NCI-H226 (cell line): ENCODE measurements around the gene LHFPL6.
A peak's percentile ranks its signal among the peaks of the same experiment; 100 is the strongest.

Experiments used
- DNase-seq: peaks from one replicate; pipeline ENCODE4 v3.0.0-alpha.2; 2015

Gene LHFPL6

DNA sequence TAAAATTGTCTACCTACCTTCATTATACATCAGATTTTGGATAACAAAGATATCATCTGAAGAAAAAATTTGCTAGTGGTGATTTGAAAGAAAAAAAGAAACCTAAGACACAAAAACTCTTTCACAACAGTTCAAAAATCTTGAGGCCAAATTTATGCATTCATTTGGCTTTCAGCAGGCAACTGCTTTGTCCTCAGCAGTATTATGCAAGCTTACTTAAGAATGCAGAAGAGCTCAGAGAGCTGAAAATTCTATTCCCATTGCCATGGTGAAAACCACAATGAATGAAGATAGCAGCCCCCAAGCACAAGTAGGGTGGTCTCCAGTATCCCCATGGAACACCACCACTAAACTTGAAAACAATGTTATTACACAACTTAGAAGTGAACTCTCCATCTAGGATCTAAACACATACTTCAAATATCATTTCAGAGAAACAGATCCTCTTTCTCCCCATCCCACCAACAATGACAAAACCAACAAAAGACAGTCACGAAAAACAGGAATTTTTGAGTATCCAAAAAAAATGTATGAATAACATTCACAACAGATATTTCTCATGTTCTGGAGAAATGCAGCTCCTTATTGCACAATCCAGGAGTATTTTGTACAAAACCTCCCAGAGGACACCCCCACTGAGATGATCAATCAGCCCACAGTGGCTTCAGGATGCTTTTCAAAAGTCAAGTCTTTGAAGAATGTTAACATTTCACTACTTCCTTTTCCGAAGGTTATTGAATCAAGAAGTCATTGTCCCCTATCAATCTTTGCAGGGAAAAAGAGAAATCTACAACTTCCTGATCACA, 192.7 kb downstream of the LHFPL6 start:
- peak; percentile 20 for DNase-seq

DNA sequence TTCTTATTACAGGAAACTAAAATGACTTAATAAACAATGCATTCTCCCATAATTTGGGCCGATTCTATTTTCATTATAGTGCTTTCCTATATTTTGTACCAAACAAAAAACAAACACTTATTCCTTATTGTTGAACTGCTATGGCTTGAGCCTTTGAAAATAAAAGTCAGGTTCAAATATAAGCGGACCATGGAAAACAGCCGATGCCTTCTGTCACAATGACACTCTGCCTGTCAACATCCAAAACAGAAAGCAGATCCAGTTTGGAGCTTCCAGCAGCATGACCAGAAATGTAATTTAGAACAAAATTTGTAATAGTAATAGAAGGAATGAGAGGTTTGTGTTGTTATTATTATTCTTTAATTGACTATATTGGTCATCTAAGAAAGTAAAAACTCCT, 194.5 kb downstream of the LHFPL6 start:
- no peak for DNase-seq

DNA sequence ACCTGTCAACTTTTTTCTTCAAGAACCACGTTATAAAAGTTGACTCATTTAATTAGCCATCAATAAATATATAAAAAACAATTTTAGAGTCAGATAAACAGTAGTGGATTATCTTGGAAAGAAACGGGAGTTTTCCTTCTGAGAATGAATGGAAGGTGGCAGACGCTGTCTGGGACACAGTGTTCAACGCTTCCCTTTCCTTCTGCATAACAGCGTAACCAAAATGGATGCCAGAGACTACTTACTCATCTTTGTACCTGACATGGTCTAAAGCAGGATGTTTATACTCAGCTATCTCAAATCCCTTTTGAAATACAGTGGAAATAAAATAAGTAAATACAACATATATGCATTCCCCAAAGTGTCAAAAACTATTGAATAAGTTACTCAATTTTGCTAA, 195.2 kb downstream of the LHFPL6 start:
- DNase-seq: no peak

DNA sequence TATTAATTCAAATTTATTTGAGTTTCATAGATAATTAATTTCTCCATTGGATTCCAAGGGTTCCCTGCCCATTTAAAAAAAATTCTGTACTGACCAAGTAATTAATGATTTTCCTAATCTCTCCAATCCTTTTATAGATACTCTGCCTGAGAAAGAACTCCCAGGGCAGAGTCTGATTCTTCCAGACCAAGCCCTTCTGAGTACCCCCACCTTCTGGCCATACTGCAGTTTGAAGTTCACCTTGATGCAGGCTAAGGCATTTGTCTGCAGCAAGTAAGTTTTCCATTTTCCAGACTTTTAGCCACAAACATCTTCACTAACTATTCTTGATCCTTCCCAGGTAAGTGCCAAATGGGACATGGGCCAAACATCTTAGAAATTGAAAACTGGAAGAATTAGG, 195.9 kb downstream of the LHFPL6 start:
- DNase-seq: no peak

DNA sequence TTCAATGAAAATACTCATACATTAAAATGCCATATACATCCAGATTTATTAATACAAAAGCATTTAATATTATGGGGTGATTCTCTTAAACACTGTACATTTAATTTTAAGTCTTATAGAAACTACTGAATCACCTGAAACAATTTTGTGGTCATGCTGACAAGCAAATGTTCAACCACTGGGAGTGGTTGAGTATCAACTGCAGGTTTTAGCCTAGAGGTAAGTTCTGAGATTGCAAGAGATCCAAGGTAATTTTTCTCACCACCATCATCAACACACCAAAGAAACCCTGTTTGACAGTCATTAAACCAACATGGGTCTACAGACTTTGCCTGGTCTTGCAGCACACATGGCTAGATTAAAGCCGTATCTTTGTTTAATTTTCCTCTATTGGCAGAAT, 196.3 kb downstream of the LHFPL6 start:
- DNase-seq: no peak

DNA sequence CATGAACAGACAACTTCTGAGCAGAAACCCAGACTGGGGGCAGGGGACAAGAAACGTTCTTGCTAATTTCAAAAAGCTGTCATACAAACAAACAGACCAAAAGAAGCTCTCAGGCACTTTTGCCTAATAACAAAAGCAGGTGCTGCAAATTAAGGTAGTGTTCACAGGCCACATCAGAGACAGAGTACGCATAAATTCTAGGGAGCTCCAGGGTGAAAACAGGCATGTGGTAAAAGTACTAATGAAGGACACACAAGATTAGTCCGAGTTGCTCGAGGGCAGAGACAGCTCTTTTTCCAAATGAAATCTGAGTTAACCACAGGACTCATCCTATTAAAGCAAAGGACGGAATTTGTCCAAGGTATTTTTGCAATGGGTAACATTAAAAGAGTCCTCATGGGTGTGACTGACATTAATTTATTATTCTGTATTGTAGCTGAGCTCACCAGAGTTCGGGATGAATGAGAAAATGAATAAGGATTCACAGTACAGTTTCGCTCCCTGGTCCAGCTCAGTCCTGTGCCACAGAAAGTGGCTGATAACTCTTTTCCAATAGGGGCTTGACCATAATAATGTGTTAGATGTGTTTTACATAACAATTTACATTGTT, 197.3 kb downstream of the LHFPL6 start:
- no peak for DNase-seq

DNA sequence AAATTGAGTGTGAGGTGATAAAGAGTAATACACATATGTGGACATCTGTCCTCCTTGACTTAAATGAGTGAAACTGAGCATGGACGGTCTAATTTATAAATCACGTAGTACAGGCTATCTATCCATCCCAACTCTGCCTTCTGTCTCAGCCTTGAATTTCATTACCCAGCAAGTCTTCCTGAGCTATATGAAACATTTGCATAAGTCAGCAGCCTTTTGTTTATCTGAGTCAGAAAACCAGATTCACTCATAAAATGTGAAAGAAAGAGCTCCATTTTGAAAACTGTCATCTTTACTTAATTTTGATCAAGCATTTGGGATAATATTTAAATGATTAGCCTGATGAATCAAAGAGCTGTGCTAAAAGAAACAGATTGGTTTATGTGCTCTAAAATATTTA, 197.9 kb downstream of the LHFPL6 start:
- DNase-seq: no peak

DNA sequence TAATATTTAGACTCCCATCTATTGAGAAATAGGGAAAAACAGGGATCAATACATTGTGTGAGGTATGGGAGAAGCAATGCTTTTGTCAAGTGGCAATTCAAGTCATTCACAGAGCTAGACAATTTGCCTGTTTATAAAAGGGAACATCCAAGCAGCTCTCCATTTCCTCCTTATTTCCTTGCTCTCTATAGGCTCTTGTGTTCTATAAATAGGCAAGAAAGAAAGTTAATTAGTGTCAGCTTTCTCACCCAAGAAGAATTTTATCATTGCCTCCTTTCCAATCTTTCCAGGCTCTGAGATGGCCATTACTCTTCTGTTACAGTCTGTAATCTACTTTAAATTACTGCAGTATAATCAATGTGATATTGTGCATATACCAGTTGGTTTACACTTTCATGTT, 199.9 kb downstream of the LHFPL6 start:
- DNase-seq: no peak

DNA sequence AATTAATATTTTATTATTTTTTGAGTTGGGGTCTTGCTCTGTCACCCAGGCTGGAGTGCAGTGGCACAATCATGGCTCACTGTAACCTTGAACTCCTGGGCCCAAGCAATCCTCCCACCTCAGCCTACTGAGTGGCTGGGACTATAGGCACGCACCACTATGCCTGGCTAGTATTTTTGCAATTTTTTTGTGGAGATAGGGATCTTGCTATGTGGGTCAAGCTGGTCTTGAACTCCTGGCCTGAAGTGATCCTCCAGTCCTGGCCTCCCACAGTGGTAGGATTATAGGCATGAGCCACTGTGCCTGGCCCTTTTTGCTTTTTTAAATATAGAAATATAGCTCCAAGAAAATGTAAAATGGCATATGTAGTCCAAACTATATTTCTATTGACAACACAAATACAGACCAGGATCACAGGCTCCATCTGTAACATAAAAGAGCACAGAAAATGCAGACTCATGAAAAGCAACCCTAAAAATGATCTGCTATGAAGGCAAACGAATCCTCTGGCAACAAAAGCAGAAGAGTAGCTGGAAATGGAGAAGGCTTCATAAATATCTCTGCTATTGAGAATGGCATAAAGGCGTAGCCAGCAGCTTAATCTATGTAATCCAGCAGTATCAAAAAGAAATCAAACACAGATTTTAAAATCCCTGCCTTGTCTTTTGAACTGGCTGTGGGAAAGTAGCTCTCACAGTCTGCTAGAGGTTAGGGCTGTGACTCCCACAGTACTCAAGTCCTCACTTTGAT, 200.6 kb downstream of the LHFPL6 start:
- no peak for DNase-seq

DNA sequence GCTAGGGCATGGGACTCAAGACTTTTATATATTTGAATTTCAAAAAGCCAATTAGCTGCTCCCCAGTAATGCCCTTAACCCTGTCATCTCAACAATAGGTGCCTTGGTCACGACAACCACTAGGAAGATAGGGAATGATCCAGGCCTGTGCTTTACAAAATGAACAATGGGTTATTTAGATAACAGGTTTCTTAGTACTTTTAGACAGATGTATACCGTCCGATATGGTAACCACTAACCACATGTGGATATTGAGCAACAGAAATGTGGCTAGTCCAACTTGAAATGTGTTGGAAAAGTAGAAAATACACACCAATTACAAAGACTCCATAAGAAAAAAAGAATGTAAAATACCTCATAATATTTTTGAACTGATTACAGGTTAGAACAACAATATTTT, 201.2 kb downstream of the LHFPL6 start:
- no peak for DNase-seq

DNA sequence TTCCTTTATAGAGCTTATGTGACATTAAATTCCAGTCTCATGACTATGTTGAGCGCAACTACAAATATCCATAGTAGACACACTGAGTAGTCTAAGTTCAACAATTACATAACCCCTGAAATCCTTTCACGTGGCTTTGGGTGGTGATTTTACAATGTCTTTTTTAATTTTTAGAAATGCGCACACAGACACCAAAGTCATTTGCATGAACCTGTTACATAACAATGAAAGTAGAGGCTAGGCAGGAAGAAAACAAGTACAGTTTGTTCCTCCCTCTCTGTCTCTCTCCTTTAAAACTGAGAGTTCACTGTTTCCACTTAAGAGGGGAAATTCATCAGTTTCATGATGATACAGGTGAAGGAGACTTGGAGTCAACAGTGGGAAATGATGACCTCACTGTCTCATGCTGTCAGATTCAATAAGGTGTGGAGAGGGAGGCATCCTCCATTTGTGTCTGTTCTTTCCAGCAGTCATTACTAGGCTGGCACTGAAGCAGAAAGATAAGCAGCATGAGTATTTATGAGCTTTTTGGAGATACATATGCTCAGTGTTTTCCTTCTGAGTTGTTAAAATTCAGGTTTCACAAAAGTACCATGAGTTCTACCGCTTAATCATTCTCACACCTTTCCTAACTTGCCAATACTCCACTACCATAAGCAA, 201.8 kb downstream of the LHFPL6 start:
- no peak for DNase-seq

DNA sequence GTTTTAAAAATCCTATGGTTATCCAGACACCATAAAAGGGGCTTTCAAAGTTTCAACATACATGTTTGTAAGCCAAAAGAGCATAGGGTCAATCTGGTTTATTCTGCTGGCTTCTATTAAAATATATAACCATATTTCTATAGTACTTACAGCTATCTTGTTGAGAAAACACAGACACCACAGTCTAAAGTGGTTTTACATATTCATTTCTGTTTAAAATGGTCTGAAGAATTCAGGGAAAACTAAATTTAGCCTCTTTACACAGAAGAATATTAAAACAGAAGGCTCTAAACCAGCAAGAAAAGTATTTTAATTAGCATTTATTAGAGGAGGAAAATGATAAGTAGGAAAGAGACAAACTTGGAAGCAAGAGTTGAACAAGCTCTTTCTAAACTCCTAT, 203.9 kb downstream of the LHFPL6 start:
- no peak for DNase-seq

DNA sequence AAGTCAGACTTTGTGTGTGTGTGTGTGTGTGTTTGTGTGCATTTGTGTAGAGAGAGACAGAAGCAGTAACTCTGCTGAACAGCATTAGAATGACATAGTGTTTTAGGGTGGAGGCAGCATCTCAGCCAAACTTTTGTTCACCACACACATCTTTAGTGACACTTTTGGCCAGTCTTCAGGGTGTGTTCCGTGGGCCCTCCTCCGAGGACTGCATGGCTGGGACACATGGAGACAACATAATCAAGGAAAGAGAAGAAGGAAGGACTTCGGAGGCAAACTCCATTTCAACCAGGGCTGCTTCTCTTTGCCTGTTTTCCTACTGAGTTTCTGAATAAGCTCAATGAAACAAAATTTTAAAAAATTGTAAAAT, 205.1 kb downstream of the LHFPL6 start:
- DNase-seq: no peak

DNA sequence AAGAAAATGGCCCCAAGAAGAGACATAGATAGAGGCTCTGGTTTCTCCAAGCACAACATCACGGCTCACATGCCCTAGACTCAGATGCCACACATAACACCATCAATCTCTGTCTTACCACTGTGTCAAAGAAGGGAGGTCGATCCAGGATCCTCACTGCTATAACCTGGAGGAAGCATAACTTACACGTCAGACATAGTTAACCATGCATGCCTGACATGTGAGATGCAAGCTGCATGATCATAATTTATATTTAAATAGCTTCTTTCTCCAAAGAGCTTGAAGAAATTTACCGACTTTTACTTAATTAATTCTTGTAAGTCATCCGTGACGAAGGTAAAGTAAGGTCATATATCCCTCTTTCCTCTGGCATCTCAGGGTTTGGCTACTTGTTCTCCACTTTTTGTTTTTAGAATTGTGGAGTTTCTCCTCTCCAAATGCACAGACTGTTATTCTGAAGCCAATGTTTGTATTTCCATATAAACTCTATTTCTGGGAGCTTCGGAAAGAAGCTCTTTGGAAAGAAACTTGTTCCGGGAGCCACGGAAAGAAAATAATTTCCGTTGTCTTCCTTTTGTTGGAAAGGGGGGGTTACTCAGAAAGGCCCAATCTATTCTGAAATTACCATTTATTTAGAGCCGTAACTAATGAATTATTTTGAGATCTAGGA, 205.6 kb downstream of the LHFPL6 start:
- DNase-seq: no peak

DNA sequence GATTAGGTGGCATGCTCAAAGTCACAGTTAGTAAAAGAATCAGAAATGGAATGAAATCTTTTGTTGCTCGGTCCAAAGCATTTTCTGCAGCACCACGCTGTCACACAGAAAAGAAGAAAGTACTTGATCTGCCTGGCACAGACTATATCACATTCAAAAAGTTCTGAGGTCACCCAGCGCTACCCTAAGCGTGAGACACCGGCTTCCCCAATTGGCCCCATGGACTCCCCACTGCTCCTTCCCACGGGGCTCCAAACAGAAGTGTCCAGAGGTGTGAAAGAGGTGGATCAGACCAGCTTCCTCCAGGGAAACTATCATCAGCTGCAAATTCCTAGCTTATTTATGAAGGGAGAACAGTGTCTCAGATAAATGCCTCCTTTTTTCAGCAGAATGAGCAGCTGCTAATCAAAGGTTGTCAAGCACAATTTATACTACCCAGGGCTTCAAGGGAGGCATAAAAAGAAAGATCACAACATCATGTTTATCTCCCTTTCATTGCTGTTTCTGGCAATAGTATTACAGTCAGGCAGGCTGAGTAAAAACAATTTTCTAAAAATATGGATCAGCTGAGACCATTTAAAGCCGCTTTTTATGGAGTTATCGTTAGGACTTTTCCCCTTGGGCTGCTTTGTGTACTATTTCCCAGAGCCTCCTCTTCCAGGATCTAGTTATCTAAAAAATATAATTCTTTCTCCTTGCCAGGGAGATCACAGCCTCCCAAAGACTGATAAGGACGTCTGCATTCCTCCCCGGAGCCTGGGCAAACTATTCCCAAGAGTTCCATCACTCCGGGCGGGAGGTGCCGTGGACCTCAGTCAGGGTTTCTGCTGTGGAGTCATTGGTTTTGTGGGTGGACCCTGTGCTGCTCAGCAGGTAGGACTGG, 208.0 kb downstream of the LHFPL6 start:
- peak; percentile 68 for DNase-seq

DNA sequence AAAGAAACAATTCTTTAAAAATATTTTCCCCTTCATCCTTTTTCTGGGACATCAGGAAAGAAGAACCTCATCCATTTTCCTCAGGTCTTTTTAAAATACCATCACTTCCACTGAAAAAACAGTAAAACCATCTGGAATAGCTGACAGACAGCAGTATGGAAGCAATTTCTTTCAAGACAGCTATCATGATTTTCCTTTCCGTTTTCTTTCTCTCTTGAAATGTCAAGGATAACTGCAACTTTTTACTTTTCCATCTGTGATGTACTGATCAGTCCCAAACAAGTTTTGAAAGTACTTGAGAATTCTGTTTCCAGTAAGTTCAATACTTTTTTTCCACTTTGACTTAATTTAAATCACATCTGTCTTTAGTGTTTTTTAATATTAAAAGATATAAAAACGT, 211.2 kb downstream of the LHFPL6 start:
- DNase-seq: no peak

DNA sequence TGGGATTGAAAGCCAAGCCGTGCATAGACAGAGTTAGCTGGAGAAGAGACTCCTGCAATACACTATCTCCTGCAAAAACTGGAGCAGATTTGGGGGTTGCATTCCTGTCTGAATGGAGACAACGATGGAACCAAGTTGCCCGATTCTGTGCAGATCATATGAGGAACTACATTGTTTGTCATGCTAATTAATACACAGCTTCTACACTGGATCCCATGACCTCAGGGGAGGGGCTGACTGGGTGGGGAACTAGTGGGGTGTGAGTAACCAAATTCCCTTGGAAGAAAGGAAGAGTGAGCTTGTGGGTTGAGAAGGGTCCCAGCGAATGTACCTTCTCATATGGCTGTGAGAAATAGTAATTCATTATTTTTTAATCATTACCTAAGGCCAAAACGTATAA, 214.0 kb downstream of the LHFPL6 start:
- no peak for DNase-seq

DNA sequence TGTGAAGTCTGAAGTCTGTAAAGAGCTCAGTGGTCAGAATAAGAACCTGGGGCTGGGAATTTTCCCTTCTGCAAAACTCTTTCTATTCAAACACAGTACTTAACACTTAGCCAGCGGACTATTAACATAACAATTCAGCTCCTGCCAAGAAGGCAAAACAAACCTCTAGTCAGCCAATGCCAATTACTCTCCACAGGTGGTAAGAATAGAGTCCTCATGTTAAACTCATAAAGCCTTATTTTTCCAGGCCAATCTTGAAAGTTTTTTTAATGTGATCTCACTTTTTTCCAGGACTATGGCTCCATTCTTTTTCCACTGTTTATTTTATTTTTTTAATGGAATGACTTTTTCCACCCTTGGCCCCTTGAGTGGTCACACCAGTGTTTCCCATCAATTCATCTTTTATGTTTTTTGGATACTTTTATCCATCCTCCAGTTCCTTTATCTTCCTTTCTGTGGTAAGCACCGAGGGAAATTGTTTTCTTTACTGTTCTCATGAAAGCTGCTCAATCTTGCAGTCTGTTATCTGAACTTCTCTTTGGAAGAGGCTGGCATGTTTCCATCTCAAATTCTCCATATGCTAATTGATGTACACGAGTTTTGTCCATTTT, 217.3 kb downstream of the LHFPL6 start:
- DNase-seq: no peak

DNA sequence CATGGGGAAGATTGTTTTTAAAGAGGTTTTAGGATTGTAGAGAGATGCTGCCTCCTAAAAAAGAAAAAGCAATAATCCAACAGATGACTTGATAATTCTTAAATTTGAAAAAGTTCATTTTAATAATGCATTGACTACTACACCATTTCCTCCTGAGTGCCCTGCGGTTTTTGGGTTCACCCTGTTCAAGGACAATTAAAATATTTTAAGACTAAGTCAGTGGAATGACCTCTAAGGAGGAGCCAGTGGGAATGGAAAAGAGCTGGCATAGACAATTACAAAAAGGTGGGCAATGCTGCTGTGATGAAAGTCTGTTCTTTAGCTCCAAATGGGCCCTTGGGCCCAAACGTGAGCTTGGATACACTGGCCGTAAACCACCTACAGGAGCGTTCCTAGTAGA, 217.8 kb downstream of the LHFPL6 start:
- no peak for DNase-seq

DNA sequence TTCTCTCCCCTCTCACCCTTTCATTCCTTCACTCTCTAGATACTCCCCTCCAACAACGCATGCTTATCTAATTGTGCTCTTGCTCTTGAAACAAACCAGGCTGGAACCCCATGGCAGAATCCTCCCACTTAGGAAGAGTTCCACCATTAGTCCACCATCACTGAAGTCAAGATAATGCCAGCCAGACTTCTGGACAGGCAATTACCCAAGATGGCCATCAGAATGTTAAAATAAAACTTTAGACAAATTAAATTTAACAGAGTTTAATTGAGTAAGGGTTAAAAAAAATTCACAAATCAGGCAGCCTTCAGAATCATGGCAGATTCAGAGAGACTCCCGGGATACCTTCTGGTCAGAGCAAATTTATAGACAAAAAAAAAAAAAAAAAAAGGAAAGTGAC, 221.5 kb downstream of the LHFPL6 start:
- no peak for DNase-seq
